GM12891 (cell line): ENCODE results near the gene VWA8.

Source experiments
- POLR2A ChIP-seq: IDR thresholded peaks from 2 replicates; pipeline ENCODE4 v1.6.1; 2011; ENCODE audit warnings: low read depth, low read length, control low read depth
- POLR2AphosphoS5 ChIP-seq: IDR thresholded peaks from 2 replicates; pipeline ENCODE4 v1.6.1; 2011; ENCODE audit warnings: low read depth, low read length, control low read depth
- POU2F2 ChIP-seq: IDR thresholded peaks from 2 replicates; pipeline ENCODE4 v1.6.1; 2011; ENCODE audit warnings: low read depth, mild to moderate bottlenecking, control low read depth, low read length, moderate library complexity

DNA sequence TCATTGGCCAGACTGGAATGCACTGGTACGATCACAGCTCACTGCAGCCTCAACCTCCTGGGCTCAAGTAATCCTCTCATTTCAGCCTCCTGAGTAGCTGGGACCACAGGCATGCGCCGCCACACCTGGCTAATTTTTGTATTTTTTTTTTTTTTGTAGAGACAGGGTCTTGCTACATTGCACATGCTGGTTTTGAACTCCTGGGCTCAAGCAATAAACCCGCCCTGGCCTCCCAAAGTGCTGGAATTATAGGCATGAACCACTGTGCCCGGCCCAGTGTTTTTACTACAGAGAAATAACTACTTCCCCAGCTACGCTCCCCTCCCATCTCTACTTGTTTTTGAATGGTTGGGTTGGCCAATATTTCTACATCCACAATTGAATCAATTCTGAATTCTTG lies 381.0 kb downstream of the VWA8 start:
- TF ChIP-seq POU2F2 = no peak
- no peak for TF ChIP-seq POLR2A
- TF ChIP-seq POLR2AphosphoS5 = no peak
